ENCODE measurements around the gene ZNF76.
A peak's percentile ranks its signal among the peaks of the same experiment; 100 is the strongest.

Gene ZNF76

GRCh38 chr6:35272005-35272404 is 12.5 kb downstream of the ZNF76 start:
- no peak for DNase-seq

DNA sequence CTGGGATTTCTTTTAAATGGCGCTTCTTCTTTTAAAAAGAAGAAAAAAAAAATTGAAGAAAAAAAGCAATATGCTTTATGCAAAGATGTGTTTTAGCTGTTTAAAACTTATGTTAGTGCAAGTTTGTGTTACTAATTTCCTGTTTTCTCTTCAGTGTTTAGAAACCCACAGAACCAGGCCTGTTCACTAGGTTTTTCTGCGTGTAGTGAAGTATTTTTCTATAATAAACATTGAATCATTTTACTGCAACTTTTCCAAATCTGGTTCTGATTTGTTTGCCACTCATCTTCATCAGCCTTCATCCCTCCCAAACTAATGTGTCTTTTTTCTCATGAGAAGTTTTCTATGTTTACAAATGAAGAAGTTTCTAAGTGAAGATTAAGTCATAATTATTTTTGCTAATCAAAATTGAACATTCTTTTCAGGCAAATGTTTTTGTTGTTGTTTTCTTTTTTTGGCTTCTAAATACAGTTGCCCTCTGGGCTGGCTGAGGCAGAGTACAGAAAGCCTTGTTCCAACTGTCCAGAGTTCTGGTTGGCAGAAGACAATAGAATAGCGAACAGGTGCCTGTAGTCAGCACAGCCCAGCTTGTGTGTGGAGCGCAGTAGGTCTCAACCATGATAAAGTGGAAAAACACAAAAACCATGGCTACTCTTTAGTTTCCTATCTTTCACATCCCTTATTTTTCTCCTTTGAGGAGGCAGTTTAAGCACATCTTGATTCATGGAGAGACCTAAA is 14.5 kb downstream of the ZNF76 start:
- DNase-seq = no peak

DNA sequence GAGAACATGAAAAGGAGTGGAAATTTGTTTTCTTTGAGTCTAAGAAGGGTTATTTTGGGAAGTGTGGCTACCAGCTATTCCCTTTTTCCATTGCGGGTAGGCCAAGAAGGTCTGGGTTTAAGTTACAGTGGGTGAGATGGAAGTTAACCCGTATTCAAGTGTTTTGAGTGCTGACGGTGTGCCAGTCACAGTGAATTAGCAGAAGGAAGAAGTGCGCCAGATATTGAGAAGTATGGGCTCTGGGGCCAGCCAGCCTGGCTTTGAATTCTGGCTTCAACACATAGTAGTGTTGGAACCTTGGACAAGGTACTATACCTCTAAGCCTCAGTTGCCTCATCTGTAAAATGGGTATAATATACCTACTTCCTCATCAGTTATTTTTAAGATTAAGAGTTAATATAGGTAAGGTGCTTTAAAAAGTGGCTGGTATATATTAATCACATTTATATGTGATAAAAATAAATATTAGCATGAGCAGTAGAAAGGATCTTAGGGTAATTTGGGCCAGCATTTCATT is 16.3 kb downstream of the ZNF76 start:
- DNase-seq = no peak

- DNase-seq = no peak
Observed at GRCh38 chr6:35278708-35279107, 19.2 kb downstream of the ZNF76 start.

DNA sequence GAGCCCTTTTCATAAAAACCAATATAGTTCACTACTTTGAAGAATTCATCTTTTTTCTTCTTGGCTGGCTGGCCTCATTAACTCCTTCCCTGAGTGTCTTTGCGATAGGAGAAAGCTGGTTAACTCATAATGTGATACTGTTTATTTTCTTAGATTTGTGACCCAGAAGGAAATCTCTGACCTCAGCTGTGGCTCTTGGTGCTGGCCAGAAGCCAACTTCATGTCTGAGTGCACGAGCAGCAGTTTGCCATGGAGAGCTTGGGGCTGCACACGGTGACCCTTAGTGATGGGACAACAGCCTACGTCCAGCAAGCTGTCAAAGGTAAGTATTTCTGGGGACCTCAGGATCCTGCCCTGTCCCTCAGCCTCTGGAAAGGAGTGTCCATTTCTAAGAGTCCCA is 21.4 kb downstream of the ZNF76 start:
- DNase-seq = no peak

DNA sequence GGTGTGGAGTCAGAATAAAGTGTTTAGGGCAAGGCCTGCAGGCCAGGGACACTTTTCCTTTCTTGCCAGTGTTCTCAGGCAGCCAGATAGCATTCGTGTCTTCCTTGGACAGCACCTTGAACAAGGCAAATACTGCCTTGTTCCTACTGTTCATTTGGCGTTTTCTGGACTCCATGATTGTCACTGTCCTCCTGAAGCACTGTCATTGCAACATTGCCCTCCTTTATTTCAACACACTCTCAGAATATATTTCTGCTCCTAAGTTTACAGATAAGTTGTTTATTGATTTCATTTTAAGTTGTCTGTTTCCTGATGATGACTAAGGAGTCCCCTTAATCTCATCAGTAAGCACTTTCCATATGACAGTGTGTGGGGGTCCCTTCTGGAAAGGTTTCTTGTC is 22.9 kb downstream of the ZNF76 start:
- DNase-seq = no peak

- no peak for DNase-seq
Observed at GRCh38 chr6:35283361-35283760, 23.8 kb downstream of the ZNF76 start.

GRCh38 chr6:35287671-35288396 is 28.3 kb downstream of the ZNF76 start:
- no peak for DNase-seq

DNA sequence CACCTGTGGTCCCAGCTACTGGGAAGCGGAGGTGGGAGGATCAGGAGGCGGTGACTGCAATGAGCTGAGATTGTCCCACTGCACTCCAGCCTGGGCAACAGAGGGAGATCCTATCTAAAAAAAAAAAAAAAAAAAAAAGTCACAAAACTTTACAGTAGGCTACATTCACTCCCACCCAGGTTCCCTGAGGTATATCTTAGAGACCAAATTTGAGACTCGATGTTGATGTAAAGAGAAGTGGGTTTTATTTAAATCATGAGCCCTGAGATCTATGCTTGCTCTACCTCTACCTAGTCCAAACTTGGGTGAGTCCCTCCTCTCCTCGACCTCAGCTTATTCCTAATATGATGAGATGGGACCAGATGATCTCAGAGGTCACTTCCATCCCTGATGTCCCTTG is 29.3 kb downstream of the ZNF76 start:
- no peak for DNase-seq

DNA sequence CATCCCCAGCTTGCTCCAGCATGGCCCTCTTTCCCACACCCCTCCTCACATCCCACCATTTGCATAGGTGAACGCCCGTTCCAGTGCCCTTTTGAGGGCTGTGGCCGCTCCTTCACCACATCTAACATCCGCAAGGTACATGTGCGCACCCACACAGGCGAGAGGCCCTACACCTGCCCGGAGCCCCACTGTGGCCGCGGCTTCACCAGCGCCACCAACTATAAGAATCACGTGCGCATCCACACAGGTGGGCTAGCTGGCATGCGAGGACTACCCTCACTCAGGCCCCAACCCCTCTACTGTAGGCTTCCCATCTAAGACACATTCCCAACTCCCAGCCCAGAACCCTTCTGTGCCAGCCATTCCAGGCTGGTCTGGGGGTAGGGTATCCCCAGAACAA is 32.0 kb downstream of the ZNF76 start:
- DNase-seq = no peak

DNA sequence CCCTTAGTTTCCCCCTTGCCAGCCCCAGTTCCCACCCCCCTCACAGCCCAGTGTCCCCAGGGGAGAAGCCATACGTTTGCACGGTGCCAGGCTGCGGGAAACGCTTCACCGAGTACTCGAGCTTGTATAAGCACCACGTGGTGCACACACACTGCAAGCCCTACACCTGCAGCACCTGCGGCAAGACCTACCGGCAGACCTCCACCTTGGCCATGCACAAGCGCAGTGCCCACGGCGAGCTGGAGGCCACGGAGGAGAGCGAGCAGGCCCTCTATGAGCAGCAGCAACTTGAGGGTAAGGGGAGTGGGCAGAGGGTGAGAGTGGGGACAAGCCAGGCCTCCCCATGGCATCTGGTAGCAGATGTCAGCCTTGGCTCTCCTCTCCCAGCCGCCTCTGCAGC is 33.0 kb downstream of the ZNF76 start:
- DNase-seq = no peak

DNA sequence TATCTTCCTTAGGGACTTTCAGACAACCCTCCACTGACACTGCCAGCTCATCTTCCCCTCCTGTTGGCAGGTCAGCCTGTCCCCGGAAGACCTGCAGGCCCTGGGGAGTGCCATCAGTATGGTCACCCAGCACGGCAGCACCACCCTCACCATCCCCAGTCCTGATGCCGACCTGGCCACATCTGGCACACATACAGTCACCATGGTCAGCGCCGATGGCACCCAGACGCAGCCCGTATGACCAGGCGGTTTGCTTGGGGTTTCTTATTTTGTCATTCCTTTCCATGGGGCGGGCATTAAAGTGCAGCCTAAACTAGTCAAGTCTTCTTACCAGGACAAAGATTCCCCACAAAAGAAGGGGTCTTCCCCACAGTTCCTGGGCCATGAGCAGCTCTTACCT is 34.1 kb downstream of the ZNF76 start:
- no peak for DNase-seq

GRCh38 chr6:35294308-35294945 is 34.9 kb downstream of the ZNF76 start:
- DNase-seq = peak in 3 of 4 experiments; percentile 20 to 26 (median 26)

DNA sequence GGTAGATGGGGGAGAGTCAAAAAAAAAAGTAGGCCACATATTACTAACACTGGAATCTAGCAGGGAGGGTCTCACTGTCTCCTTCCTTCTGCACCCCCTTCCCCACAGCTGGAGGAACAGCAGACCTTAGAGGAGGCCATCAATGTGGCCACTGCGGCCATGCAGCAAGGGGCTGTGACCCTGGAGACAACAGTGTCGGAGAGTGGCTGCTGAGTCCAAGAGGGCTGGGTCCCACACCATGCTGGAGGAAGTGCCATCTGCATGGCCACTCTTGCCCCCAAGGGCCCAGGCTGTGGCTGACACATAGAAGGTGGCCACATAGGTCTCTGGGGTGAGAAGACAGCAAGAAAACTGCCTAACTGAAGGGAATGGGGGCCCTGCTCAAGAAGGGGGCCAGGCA is 35.5 kb downstream of the ZNF76 start:
- no peak for DNase-seq

DNA sequence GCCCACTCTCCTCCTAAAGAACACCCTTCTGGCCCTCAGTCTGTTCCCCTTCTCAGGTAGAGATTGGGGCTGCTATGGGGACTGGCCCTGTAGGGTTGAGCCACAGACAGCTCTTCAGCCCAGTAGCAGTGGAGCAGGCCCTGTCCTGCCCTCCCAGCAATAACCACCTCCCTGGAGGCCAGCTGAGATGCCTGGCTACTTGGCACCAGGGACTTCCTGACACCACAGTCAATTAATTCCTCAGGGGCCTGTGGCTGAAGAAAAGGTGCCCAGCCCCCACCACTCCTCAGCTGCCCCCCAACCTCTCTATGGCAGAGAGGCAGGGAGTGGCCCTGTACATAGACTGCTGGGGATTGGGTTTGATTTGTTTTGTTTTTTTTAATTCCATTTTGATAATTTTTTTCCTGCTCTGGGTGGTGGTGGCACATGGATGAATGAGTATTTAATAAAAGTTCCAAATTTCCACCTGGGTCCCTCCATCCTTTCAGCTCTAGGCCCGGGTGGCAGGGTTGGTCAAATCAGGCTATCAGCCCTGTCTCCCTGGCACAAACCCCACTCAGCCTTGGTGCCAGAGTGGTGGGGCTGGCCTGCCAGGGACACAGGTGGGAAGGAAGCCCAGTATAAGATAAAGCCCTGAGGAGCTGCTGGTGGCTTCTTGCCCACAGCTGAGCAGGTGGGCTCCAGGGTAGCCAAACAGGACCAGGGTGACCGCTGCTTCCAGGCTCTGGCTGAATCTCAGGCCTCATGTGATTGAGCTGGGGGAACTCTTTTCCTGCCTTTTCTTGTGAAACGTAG is 36.2 kb downstream of the ZNF76 start:
- DNase-seq = no peak

- DNase-seq = no peak
Observed at GRCh38 chr6:35296931-35297600, 37.5 kb downstream of the ZNF76 start.

DNA sequence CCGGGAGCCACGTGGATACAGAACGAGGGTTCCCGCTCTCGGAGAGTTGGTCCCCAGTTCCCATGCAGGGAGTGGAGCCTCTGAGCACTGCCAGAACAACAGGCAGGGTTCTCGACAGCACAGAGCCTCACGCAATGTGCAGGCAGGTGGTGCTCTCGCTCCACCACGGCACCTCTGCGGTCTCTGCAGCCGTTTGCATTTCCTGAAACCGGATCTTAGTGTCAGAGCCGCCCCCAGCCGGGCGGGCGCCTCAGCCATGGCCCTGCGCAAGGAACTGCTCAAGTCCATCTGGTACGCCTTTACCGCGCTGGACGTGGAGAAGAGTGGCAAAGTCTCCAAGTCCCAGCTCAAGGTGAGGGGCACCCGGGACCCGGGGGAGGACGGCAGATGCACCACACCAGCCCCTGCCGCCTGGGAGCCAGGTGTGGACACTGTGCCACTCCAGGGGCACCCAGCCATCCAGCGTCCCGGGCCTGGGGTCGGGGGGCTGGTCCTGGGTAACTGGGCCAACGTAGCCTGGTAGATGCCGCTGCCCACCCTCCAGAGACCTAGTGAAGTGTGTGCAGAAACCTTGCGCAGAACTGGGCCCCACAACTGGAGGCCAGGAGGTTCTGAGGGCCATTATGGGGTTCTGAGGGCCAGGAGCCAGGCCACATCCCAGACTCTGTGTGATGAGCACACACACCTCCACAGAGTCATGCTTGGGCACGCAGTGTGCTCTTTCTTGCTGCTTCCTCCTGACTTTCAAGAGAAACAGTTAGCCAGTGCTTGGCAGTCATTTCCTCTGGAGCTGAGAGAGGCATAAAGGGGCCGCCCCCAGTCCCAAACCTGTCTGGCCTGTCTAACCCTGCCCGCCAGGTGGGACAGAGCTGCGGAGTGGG is 38.3 kb downstream of the ZNF76 start, which contains the start of gene DEF6:
TSS of gene DEF6 (plus strand) at position 218 of the 881 bp plus-strand sequence. CDS start at position 257, 39 bp downstream.
- peak; percentile 67 to 75 (median 71) for DNase-seq

- no peak for DNase-seq
Observed at GRCh38 chr6:35298625-35299140, 39.1 kb downstream of the ZNF76 start.

GRCh38 chr6:35299674-35300073 is 40.1 kb downstream of the ZNF76 start:
- no peak for DNase-seq

DNA sequence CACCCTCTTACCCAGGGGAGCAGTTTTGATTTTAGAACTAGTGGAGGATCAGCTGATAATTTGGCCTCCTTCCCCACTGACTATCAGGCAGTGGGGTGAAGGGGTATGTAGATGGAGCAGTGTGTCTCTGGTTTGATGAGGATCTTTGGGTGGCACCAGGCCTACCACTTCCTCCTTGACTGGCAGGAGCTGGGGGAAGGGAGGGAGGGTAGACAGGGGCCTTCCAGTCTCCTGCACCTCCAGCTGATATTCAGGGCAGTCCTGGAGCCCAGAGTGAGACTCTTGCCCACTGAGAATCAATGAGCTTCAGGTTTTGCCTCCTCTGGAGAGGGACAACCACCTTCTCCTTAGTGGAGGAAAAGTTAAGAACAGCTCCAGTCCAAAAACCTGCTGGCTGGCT is 41.3 kb downstream of the ZNF76 start:
- DNase-seq = peak in 2 of 4 experiments; percentile 16 to 28

Data from activated CD4-positive, CD25-positive, alpha-beta regulatory T cell (primary cell).